B cell (primary cell): ENCODE results near the gene SLC25A29.

Experiments used
- EZH2 ChIP-seq: IDR thresholded peaks from 2 replicates; pipeline ENCODE4 v1.6.1; 2012; ENCODE audit warnings: borderline replicate concordance, low read depth, mild to moderate bottlenecking, moderate library complexity, low read length; ENCODE audit not compliant: insufficient read depth, poor library complexity, severe bottlenecking
- TF ChIP-seq, protein P1 (sequence below): fragments of 200-600 bp; IDR thresholded peaks from one replicate; pipeline ENCODE4 v1.8.0; 2022; ENCODE audit warnings: antibody characterized with exemption, mild to moderate bottlenecking

GRCh38 chr14:100285913-100286400 lies 20.3 kb downstream of the SLC25A29 start:
- TF ChIP-seq, protein P1, sequence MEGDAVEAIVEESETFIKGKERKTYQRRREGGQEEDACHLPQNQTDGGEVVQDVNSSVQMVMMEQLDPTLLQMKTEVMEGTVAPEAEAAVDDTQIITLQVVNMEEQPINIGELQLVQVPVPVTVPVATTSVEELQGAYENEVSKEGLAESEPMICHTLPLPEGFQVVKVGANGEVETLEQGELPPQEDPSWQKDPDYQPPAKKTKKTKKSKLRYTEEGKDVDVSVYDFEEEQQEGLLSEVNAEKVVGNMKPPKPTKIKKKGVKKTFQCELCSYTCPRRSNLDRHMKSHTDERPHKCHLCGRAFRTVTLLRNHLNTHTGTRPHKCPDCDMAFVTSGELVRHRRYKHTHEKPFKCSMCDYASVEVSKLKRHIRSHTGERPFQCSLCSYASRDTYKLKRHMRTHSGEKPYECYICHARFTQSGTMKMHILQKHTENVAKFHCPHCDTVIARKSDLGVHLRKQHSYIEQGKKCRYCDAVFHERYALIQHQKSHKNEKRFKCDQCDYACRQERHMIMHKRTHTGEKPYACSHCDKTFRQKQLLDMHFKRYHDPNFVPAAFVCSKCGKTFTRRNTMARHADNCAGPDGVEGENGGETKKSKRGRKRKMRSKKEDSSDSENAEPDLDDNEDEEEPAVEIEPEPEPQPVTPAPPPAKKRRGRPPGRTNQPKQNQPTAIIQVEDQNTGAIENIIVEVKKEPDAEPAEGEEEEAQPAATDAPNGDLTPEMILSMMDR: peak; percentile 7
- TF ChIP-seq EZH2: no peak
